NCI-H82 treated with DMSO at 0.1 percent for 48 hours (cell line): ENCODE results near the gene DND1.
"Not testable (repeated sequence)": the region's sequence is repeated elsewhere in the genome, so short reads cannot be mapped to it uniquely, and the experiment has no call there.

Experiments used
- DNase-seq: peaks from one replicate; lab custom pipeline; 2025; ENCODE audit not compliant: unreplicated experiment; lab: John Stamatoyannopoulos, UW

The DND1 gene

DNA sequence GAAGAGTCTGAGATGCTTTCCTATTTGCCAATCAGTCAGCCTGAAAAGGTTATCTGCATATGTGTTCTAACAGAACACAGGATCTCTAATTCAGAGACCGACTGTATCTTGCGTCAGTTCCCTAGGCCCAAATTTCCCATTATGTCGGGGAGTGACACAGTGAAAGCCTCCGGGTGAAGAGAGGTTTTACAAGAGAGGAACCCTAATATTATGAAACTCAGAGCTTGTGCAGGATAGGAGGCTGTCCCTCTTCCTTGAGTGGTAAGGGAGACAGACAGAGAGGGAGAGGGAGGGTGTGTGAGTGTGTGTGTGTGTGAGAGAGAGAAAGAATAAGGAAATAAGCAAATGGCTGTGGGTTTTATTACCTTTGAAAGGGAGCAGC lies 42.3 kb downstream of the DND1 start:
- DNase-seq: no peak

DNA sequence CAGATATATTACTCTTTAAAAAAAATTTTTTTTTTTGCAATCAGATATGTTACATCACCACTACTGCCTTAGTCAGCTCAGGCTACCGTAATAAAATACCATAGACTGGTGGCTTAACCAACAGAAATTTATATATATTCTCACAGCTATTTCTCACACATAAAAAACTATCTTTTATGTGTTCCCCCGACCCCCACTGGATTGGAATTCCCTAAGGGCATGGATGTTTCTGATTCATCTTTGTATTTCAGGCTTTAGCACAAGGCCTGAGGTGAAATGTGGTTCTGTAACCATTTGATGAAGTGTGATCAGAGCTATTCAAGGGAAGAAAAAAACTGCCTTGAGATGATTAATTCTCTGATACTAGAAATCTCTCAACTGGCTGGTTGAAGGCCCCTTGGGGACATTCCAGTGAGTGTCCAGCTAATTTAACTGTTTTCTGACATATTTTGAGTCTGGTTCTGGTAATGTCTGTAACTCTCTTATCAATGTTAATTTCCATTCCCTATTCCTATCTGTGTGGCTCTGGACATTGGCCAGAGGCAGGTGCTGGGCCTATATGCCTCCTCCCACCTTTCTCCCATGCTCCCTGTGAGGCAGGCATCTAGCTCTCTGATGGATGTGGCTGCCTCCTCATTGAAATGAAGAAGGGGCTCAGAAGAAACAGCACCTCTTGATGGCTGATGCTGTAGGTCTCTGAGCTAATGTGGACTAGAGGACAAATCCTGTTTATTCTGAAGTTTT lies 42.9 kb downstream of the DND1 start:
- DNase-seq: no peak

DNA sequence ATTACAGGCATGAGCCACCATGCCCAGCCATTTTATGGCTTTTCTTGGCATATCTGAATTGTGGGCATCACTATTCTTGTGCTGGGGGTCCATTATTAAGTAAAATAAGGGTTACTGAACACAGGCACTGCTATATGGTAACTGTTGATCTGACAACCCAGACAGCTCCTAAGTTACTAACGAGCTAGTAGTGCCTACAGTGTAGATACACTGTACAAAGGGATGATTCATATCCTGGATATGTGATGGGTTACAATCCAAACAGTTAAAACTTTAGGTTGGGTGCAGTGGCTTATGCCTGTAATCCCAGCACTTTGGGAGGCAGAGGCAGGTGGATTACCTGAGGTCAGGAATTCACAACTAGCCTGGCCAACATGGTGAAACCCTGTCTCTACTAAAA lies 44.7 kb downstream of the DND1 start:
- DNase-seq: no peak

DNA sequence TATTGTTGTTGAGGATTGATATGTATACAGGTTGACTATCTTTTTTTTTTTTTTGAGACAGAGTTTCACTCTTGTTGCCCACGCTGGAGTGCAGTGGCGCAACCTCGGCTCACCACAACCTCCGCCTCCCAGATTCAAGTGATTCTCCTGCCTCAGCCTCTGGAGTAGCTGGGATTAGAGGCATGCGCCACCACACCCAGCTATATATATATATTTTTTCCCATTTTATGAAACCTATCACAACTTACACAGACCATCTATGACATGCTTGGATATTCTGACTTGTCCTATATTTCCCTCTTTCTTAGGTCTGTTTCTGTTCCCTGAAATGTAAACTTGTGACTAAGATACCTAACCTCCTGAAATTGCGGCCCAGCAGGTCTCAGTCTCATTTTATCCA lies 45.4 kb downstream of the DND1 start:
- no peak for DNase-seq

DNA sequence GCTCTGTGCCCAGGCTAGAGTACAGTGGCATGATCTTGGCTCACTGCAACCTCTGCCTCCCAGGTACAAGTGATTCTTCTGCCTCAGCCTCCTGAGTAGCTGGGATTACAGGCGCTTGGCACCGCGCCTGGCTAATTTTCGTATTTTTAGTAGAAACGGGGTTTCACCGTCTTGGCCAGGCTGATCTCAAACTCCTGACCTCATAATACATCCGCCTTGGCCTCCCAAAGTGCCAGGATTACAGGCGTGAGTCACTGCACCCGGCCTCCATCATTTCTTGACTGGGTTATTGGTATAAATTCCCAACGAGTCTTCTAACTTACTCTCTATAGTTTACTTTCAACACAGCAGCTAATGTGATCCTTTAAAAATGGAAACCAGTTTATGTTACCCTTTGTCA lies 48.5 kb downstream of the DND1 start:
- not testable (repeated sequence) for DNase-seq

DNA sequence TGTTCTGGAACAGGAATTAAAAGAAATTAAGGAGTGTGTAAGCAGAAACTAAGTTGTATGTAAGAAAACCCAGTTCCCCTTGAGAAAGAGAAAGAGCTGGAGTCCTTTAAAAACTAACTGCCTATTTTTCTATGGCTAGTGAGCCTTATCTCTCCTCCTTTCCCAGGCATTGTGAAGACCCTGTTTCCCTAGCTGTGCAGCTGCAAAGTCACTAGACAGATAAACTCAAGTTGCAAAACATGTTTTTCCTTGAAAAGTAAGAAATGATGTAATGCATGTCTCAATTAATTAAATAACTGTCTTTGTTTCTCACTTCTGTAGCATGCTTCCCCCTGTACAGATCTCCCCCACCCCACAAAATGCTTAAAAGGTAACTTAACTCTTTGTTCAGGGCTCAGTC lies 50.3 kb downstream of the DND1 start:
- DNase-seq: not testable (repeated sequence)

DNA sequence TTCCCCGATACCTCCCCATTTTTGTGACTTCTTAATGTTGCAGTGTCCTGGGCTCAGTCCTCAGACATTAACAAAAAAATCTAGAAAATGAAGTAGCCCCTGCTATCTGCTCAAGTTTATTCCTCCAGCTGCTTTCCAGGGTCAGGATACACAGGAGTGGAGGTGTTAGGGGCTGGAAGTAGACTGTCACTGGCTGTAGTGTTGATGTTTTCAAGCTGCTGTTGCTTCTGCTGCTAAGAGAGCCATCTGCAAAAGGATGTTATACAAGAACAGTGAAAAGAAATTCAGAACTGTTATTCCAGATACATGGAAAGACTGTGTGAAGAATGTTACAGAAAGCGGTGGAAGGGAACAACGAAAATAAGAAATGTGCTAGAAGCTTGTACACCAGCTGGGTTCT lies 51.1 kb downstream of the DND1 start:
- no peak for DNase-seq
